NCI-H2196 treated with DMSO at 0.1 percent for 48 hours (cell line): Measurements from ENCODE around the gene SIGLEC5.

ENCODE experiments used
- DNase-seq: peaks from one replicate; lab custom pipeline; 2025; ENCODE audit not compliant: unreplicated experiment; lab: John Stamatoyannopoulos, UW

Gene SIGLEC5

DNA sequence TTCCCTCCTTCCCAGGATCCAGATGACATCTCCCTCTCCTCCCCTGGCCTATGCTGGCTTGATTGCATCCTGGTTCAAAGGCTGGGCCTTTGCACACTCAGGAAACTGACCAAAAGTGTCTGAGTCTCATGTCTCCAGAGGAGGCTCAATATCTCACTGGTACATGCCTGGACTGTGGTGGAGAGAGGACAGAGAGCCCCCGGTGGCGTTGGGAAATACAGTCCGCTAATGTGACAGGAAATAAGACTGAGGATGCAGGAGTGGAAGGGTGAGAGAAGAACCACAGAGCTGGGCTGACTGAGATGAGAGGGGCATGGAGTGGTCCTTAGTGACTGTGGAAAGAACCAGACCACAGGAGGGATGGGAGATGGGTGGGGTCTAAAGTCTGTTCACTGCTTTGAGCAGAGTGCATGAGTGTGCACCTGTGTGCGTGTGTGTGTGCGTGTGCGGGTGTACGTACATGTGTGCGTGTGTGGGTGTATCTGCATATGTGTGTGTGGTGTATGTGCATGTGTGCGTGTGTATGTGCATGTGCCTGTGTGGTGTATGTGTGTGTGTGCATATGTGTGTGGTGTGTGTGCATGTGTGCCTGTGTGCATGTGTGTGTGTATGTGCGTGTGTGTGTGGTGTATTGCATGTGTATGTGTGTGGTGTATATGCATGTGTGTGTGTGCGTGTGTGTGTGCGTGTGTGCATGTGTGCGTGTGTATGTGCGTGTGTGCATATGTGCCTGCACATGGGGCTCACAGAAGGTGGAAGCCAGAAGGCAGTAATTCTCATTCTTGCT is 1.9 kb downstream of the SIGLEC5 start:
- no peak for DNase-seq

DNA sequence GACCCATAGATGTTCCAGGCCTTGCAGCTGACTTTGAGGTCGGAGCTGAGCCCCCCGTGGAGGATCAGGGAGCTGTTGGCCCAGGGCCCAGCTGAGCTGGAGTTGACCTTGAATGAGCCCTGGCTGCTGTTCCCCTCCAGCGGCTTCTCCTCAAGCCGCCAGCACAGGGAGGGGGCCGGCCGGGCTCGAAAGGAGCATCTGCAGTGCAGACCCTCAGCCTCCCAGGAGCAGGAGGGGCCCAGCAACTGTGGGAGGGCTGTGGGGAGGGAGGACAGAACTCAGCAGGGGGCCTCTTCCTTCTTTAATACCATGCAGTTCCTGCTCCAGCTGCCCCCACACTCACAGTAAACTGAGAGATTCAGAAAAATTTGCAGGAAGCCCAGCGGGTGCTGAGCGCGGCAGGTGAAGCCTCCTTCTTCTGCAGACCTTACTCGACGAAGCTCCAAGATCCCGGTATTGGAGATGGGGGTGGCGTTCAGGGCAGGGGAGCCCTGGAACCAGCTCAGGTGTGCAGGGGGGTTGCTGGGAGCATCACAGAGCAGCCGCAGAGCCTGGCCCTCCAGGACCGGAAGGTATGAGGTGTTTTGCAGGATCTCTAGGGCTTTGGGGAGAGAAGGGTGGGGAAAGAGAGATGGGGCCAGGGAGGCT is 2.6 kb downstream of the SIGLEC5 start:
- DNase-seq, result no peak

DNA sequence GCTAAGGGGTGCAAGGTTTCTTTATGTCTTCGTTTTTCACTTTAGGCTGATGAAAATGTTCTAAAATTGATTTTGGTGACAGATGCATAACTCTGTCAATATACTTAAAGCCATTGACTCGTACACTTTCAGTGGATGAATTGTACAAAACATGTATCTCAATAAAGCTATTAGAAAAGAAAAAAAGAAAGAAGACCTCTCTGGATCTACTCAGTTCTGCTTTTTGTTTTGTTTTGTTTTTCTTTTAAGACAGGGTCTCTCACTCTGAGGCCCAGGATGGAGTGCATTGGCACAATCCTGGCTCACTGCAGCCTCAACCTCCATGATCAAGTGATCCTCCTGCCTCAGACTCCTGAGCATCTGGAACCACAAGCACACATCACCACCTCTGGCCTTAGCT is 3.5 kb downstream of the SIGLEC5 start:
- DNase-seq, result no peak

DNA sequence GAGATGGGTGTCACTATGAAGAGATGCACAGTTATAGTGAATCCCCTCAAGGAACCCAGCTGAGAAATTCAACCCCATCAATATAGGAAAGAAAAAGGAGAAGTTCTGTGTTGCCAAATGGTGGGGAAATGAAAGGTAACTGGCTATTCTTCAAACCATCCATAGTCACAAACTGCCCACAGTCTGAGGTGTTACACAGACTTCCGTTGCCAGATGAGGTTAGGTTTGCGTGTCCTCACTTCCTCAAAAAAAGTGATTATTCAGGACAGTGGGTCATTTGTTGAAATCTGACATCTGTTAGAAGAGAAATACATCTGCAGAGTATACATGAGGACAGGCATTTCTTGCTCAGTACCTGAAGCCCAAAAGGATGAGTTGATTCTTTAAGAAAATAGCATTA is 9.0 kb downstream of the SIGLEC5 start:
- DNase-seq, result no peak

DNA sequence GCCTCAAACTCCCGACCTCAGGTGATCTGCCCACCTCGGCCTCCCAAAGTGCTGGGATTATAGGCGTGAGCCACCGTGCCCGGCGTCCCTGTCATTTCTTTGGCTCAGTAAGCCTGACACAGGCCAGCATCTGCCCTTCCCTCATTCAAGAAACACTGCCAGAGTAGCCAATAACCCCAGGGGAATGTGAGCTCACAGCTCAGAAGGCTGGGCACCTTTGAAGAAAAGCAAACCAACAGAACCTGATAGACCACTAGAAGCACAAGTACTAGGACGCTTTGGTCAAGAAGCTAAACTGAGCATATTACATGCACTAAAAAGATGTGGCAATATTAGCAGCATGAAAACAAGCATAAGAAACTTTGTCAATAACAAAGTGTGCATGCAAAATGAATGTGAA is 14.2 kb downstream of the SIGLEC5 start:
- DNase-seq, result no peak

DNA sequence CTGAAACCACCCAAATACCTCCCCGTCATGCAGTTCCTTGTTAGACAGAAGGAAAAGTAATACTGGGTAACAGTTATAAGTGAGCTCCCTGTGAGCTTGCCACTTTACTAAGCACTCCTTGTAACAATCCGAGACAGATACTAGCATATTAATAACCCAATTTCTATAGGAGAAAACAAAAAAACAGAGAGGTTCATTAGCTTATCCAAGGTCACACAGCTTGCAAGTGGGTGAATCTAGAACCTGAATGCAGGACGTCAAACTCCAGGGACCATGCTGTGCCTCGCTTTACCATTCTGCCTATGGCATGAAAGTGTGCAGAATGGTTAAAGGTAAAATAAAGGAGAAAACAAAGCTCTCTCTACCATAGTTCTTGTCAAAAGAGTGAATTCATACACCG is 15.4 kb downstream of the SIGLEC5 start:
- DNase-seq, result no peak

DNA sequence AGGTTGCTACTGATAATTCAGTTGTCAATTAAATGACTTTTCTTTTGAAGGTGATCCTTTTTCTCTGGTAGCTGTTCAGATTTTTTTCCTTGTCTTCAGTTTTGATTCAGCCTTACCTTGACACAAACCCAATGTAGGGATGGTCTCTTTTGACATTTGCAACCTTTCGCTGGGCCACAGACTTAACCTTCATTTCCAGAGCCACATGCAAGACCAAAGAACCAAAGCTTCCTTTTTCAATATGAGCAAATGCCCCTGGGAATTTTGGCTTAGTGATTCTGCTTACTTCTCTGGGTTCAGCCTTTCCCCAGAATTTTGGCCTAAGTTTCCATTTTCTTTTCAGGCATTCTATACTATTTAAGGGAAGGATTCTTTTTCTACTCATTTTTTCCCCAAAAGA is 19.6 kb downstream of the SIGLEC5 start:
- no peak for DNase-seq

DNA sequence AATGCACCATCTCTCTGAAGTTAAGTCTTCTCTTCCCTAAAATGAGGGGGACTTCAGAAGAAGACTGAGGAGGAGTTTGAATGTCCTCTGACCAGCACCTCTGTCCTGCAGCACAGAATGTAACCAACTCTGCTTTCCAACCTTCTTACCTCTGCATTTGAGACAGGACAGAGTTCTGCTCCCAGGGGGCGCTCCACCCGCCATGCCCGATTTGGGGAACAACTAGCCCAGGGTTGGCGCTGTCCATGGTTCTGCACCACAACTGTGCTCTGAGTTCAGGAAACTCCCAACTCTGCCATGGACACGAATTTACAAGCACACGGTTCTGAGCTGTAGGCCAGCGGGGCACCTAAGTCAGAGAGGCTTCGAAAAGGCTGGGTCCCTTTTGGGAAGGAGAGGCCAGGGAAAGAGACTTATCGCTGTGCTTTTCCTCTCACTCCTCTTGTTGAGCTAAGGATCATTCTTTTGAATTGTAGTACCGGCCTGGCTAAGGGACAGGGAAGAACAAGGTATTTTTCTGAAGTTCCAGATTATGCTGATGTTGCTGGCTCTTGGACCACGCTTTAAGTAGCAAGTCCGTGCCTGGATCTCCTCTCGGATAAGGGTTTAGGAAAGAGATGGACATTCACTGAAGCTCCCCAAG is 22.2 kb downstream of the SIGLEC5 start:
- no peak for DNase-seq

DNA sequence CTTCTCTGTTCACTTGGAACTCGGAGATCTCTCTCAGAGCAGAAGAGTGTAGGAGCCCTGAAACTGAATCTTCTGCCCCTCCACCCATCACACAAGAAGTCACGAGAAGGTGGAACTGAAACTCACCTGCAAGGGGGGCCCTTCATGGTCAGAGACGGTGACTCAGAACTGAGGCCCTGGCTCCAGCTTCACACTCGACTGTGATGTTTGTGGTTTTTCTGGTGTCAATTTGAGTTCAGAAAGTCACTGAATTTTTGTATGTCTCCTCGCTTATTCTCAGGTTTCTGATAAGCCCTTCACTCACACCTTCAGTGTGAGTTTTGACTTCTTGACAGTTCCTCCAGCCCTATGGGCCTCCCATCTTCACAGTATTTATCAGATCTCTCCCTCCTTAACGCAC is 23.1 kb downstream of the SIGLEC5 start:
- no peak for DNase-seq

DNA sequence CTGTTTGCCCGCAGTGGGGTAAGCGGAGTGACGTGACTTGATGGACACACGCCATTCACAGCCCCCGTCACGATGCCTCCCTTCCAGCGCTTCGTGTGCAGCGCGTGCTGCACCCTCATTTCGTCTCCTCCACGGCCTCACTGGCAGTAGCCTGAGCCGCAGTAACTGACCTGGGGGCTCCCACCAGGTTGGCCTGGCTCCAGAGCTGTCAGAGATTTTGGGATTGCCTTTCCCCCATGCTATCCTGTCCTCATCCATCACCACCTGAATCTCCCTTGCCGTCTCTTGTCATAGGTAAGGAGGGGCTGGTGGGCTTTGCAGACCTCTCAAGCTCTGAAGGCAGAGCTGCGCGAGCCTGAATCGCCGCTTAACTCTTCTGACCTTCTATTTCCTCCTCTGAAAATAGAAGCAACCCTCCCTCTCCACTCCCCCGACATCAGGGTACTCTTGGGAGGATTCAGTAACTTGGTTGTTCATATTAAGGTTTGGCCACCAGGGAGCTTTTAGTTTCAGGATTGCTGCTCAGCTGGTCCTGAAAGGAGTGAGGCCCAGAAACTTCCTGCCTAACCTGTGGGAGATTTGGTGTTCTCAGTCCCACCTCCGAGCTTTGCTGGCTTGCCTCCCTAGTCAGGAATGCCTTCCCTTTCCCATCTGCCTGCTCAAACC is 27.9 kb downstream of the SIGLEC5 start:
- no peak for DNase-seq

DNA sequence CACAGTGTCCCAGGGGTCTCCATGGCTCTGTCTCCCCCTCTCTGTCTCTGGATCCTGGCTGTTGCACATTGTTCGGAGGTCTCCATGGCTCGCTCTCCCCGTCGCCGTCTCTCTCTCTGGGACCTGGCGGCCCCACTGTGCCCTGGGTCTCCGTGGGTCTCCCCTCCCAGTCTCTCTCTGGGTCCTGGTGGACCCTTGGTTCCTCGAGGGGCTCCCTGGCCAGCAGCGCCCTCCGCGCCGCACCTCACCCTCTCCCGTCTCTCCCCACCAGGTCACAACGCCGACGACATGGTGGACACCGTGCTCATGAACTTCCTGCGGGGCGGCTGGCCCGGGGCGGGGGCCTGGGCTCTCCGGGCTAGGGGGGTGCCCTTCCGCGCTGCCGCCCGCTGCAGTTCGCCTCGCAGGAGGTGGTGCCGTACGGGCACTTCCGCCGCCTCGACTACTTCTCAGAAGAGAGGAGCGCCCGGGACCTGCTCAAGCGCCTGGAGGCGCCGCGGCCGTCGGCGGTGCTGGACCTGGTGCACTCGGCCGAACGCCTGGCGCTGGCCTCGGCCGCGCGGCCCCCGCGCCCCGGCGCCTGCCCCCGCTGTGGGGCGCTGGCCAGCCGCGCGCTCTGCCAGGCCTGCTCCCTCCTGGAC is 29.1 kb downstream of the SIGLEC5 start:
- no peak for DNase-seq

DNA sequence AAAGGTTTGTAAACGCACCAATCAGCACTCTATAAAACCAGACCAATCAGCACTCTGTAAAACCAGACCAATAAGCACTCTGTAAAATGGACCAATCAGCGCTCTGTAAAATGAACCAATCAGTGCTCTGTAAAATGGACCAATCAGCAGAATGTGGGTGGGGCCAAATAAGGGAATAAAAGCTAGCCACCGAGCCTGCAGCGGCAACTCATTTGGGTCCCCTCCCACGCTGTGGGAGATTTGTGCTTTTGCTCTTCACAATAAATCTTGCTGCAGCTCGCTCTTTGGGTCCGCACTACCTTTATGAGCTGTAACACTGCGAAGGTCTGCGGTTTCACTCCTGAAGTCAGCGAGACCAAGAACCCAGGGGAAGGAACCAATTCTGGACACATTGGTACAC is 31.1 kb downstream of the SIGLEC5 start:
- DNase-seq, result no peak

DNA sequence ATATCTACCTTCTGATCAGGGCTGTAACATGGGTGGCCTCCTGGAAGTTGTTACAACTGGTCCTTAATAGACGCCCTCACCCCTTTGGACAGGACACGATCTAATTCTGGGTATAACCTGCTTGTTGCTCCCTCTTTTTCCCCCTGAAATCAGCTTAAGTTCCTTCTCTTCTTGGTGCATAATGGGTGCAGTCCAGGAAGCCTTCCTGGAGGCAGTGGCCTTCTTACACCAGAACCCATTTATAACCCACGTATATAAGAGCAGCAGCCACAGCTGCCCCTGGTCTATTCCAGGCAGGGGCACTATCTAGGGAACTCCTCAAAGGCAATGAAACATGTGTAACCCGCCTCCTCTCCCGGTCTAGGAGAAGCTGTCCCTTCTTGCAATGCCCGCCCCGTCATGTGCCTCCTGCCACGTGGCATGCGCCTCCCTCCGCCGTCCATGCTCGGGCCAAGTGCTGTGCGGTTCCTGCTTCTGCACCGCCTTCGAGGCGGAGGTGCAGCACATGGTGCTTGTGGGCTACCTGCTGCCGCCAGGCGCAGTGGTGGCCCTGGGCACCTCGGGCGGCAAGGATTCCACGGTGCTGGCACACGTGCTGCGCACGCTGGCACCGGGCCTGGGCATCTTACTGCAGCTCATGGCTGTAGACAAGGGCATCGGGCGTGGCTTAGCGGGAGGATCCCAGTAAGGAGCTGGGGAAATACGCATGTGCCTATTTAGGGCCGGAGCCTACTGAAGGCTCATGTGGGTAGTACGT is 31.9 kb downstream of the SIGLEC5 start:
- DNase-seq, result no peak

DNA sequence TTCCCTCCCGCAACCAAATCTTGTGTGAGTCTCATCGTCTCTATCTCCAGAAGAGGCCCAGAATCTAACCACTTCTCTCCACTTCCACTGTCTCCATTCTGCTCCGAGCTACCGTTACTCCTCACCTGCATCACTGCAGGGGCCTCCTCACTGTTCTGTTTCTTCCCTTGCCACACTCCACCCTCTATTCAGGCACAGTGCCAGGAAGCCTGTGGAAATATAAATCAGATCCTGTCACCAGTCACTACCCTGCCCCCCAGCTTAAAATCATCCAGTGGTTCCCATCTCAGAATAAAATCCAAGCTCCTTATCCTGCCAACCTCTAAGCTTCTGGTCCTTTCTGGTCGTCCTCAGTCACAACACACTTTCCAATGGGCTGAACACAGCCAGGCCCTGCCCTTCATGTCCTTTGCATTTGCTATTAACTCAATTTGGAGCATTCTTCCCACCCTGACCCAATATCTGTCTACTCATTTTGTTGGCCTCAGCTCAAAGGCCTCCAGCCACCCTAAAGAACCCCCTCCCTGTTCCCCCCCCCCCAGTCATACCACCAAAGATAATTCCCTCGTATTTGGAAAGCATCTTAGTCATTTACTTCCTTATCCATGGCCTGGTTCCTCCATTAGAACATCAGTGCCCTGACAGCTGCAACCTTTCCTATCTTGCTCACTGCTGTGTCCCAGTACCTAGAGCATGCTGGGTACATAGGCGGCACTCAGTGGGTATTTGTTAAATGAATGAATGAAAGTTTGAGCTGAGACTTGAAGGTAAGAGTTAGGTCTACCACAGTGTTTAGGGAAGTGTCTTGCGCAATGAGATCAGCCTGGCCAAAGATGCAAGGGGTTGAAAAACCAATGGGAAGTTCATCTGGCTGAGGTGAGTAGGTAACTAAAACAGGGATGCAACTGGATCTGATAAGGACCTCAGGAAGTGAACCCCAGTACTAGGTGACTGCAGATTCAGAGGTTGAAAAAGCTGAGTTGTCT is 34.7 kb downstream of the SIGLEC5 start:
- DNase-seq, result no peak

DNA sequence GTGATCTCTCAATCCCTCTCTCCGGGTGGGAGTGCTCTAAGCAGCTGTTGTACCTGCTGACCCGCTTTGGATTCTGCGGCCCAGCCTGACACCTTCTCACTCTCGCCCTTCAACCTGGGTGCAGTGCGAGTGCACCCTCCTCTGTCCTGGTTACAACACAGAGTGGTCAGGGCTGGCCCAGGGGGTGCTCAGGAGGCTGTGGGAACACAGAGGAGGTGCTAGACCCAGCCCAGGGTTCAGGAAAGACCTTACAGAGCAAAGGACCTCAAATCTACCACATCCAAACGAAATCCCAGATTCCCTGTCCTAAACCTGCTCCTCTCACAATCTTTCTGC is 35.5 kb downstream of the SIGLEC5 start:
- DNase-seq, result no peak

DNA sequence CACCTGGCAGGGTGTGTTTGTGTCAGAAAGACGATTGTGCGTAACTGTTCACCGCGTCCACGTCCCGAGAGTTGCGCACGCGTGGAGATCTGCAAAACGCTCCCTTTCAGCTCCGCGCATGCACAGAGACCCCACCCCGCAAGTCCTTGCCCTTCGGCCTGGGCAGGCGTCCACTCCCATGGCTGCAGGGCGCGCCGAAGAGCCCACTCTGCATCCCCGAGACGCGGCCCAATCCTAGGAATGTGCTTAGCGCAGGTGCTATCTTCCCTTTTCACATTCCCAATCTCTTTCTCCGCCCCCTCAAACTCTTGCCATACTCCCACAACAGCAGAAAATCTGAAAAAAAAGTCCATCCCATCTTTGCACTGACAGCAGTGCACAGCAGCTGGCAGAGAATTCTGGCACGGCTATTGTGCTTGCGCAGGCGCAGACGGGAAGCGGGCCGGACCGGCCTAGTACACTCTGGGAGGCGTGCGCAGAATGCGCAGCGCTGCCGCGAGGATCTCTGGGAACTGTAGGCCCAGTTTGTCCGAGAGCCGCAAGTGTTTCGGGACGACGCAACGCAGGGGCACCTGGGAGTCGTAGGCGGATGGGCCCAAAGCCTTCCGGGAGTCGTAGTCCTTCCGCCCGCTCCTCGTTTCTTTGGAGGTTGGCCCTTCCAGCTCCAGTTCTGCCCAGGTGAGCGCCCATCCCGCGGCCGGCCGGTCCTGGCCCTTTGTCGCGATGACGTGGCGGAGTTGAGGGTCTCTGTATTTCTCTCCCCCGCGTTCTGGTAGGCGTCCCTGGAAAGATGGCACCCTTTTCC is 36.0 kb downstream of the SIGLEC5 start:
- peak; percentile 91 for DNase-seq

DNA sequence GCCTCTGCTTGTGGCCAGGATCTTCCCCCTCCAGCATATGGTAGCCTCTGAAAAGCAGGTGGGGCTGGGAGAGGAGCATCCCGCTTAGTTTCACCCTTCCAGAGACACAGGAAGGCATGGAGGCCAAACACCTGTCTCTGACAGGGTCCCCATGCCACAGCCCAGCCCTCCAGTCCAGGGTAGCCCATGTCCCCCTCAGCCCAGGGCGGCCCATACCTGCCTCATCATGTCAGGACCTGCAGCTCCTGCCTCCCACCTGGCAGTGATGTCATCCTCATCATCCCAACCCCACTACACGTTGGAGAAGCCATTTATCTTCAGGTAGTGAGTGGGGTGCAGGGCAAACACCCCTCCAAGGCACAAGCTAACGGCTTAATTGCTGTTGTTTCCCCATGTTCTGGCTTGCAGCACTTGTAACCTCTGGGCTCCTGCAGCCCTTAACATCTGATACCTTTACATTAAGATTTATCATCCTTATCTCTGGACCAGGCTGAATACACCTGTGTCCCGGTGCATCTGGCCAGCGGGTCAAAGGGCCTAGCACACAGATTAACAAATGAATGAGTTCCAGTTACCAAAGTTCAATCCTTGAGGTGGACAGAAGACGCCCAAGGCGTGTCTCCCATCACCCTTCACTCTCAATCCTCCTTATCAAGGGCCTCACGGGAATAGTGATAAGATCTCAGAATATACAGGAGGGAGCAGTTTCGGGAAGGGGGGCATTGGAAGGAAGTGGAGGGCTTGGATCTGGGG is 36.9 kb downstream of the SIGLEC5 start:
- DNase-seq, result no peak

DNA sequence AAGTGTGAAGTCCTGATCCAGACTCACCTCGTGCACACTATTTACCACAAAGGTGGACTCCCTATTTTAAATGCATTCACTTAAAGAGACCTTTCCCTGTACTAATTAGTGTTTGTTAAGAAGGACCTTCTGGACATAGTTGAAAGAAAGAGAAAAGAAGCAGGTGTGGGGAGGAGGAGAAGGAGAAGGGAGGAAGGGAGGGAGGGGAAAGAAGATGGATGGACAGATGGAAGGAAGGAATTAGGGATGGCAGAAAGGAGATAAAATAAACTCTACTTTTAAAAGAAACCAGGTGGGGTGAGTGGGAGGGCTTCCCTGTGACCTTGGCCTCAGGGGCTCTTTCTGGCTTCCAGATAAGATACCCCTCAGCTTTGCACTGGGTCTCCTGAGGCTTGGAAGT is 37.7 kb downstream of the SIGLEC5 start:
- DNase-seq, result no peak
